Measurements from ENCODE around the gene IFTAP. TPM values are rescaled to one million over a fixed set of nuclear protein-coding genes. Genes with fewer than 3 reads are reported as not detected.
"Not testable (repeated sequence)": the region's sequence is repeated elsewhere in the genome, so short reads cannot be mapped to it uniquely, and the experiment has no call there.

Gene IFTAP
- total RNA-seq, 1 donor from 2014 or later, result 30.9 TPM

GRCh38 chr11:36672815-36673450 lies 78.6 kb downstream of the IFTAP start:
- TF ChIP-seq CTCF (IDR thresholded peaks at IDR 0.05; ENCODE audit: insufficient read depth, low read length, poor library complexity, severe bottlenecking), result peak; percentile 52
- no peaks in the 10 kb centered on the region for H3K27me3 ChIP-seq (ENCODE audit: control insufficient read depth, insufficient read depth, low read length)
- no peak for DNase-seq (ENCODE audit: low read depth)
- no peaks in the 10 kb centered on the region for H3K36me3 ChIP-seq (ENCODE audit: control insufficient read depth, insufficient read depth, low read length)
- no peak overlapping the region for H3K4me3 ChIP-seq (ENCODE audit: low read depth, low read length)

- H3K27me3 ChIP-seq (ENCODE audit: control insufficient read depth, insufficient read depth, low read length); H3K4me3 ChIP-seq (ENCODE audit: low read depth, low read length); DNase-seq (ENCODE audit: low read depth); H3K36me3 ChIP-seq (ENCODE audit: control insufficient read depth, insufficient read depth, low read length): not testable (repeated sequence)
These were observed 85.2 kb downstream of the IFTAP start for GRCh38 chr11:36679547-36679946.

GRCh38 chr11:36683818-36684217 lies 89.5 kb downstream of the IFTAP start:
- Histone ChIP-seq H3K4me3 (ENCODE audit: low read depth, low read length) (no peak overlapping the region), H3K27me3 (ENCODE audit: control insufficient read depth, insufficient read depth, low read length) (peaks cover 6% of the 10 kb centered on the region), H3K36me3 (ENCODE audit: control insufficient read depth, insufficient read depth, low read length) (no peaks in the 10 kb centered on the region)
- no peak for DNase-seq (ENCODE audit: low read depth)
- TF ChIP-seq CTCF (IDR thresholded peaks at IDR 0.05; ENCODE audit: insufficient read depth, low read length, poor library complexity, severe bottlenecking), result no peak

GRCh38 chr11:36684840-36685801 lies 90.8 kb downstream of the IFTAP start:
- Histone ChIP-seq H3K36me3 (ENCODE audit: control insufficient read depth, insufficient read depth, low read length) (no peaks in the 10 kb centered on the region), H3K4me3 (ENCODE audit: low read depth, low read length) (no peak overlapping the region), H3K27me3 (ENCODE audit: control insufficient read depth, insufficient read depth, low read length) (peaks cover 6% of the 10 kb centered on the region)
- TF ChIP-seq CTCF (IDR thresholded peaks at IDR 0.05; ENCODE audit: insufficient read depth, low read length, poor library complexity, severe bottlenecking), result no peak
- DNase-seq (ENCODE audit: low read depth), result no peak

- DNase-seq (ENCODE audit: low read depth), result no peak
- Histone ChIP-seq H3K27me3 (ENCODE audit: control insufficient read depth, insufficient read depth, low read length) (peaks cover 6% of the 10 kb centered on the region), H3K4me3 (ENCODE audit: low read depth, low read length) (no peak overlapping the region), H3K36me3 (ENCODE audit: control insufficient read depth, insufficient read depth, low read length) (no peaks in the 10 kb centered on the region)
- TF ChIP-seq CTCF (IDR thresholded peaks at IDR 0.05; ENCODE audit: insufficient read depth, low read length, poor library complexity, severe bottlenecking), result no peak
These were observed 93.8 kb downstream of the IFTAP start for GRCh38 chr11:36688132-36688531.

- TF ChIP-seq CTCF (IDR thresholded peaks at IDR 0.05; ENCODE audit: insufficient read depth, low read length, poor library complexity, severe bottlenecking), result no peak
- DNase-seq (ENCODE audit: low read depth), result no peak
- Histone ChIP-seq H3K27me3 (ENCODE audit: control insufficient read depth, insufficient read depth, low read length) (peaks cover 6% of the 10 kb centered on the region), H3K4me3 (ENCODE audit: low read depth, low read length) (no peak overlapping the region), H3K36me3 (ENCODE audit: control insufficient read depth, insufficient read depth, low read length) (no peaks in the 10 kb centered on the region)
These were observed 94.4 kb downstream of the IFTAP start for GRCh38 chr11:36688571-36689291.
